NCI-H2107 treated with DMSO at 0.1 percent for 48 hours (cell line): ENCODE measurements around the gene TSC22D1.
"Not testable (repeated sequence)": the region's sequence is repeated elsewhere in the genome, so short reads cannot be mapped to it uniquely, and the experiment has no call there.

Experiments
- DNase-seq: peaks from one replicate; lab custom pipeline; 2025; ENCODE audit not compliant: unreplicated experiment; lab: John Stamatoyannopoulos, UW

TSC22D1 gene

GRCh38 chr13:44507639-44508038, 68.5 kb downstream of the TSC22D1 start:
- no peak for DNase-seq

- no peak for DNase-seq
Observed at GRCh38 chr13:44506719-44507118, 69.4 kb downstream of the TSC22D1 start.

GRCh38 chr13:44506251-44506650, 69.9 kb downstream of the TSC22D1 start:
- no peak for DNase-seq

- DNase-seq, result no peak
Observed at GRCh38 chr13:44504116-44504515, 72.0 kb downstream of the TSC22D1 start.

GRCh38 chr13:44498969-44499368, 77.2 kb downstream of the TSC22D1 start:
- no peak for DNase-seq

GRCh38 chr13:44498502-44498901, 77.6 kb downstream of the TSC22D1 start:
- no peak for DNase-seq

- DNase-seq, result no peak
Observed at GRCh38 chr13:44497801-44498200, 78.3 kb downstream of the TSC22D1 start.

GRCh38 chr13:44493213-44493812, 82.8 kb downstream of the TSC22D1 start:
- no peak for DNase-seq

- DNase-seq, result no peak
Observed at GRCh38 chr13:44489751-44490150, 86.4 kb downstream of the TSC22D1 start.

GRCh38 chr13:44487989-44488388, 88.1 kb downstream of the TSC22D1 start:
- DNase-seq, result no peak

- no peak for DNase-seq
Observed at GRCh38 chr13:44484562-44485138, 91.5 kb downstream of the TSC22D1 start.

GRCh38 chr13:44474122-44474910, 101.8 kb downstream of the TSC22D1 start:
- DNase-seq, result no peak

GRCh38 chr13:44471686-44472085, 104.4 kb downstream of the TSC22D1 start:
- DNase-seq, result no peak

- peak; percentile 31 for DNase-seq
Observed at GRCh38 chr13:44470638-44471562, 105.2 kb downstream of the TSC22D1 start.

- DNase-seq, result no peak
Observed at GRCh38 chr13:44468874-44469273, 107.3 kb downstream of the TSC22D1 start.

GRCh38 chr13:44465318-44465717, 110.8 kb downstream of the TSC22D1 start:
- DNase-seq, result no peak

GRCh38 chr13:44464471-44464870, 111.7 kb downstream of the TSC22D1 start:
- peak; percentile 32 for DNase-seq

- no peak for DNase-seq
Observed at GRCh38 chr13:44463759-44464158, 112.4 kb downstream of the TSC22D1 start.

- no peak for DNase-seq
Observed at GRCh38 chr13:44459674-44460073, 116.5 kb downstream of the TSC22D1 start.

GRCh38 chr13:44458313-44458975, 117.7 kb downstream of the TSC22D1 start:
- no peak for DNase-seq

GRCh38 chr13:44456212-44456611, 119.9 kb downstream of the TSC22D1 start:
- DNase-seq, result not testable (repeated sequence)
